HG03103 (cell line): ENCODE data around the gene KANK2.
"Not testable (repeated sequence)": the region's sequence is repeated elsewhere in the genome, so short reads cannot be mapped to it uniquely, and the experiment has no call there.

Experiments
- ATAC-seq: cut with Tn5 transposase; IDR thresholded peaks from one replicate; pipeline ENCODE4 v1.9.1; 2021; ENCODE audit warnings: low read depth; ENCODE audit not compliant: unreplicated experiment

KANK2 gene

DNA sequence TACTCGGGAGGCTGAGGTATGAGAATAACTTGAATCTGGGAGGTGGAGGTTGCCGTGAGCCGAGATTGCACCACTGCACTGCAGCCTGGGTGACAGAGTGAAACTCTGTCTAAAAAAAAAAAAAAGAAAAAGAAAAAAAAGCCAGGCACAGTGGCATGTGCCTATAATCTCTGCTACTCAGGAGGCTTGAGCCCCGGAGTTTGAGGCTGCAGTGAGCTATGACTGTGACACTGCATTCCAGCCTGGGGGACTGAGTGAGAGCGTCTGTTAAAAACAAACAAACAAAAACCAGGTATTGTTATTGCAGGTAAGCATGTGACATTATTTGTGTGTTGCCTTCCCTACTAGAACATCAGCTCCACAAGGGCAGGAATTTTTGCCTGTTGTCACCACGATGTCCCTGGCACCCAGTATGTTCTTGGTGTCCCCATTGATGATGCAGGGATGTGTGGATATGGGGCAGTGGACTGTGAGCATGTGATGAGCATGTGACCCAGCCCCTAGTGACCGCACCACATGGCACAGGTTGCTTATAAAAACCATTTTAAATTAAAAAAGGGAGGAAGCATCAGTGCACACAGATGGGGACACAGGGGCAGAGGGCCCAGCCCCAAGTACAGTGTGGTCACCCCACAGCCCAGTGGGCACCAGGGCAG is 1.6 kb upstream of the KANK2 start:
- no peak for ATAC-seq

DNA sequence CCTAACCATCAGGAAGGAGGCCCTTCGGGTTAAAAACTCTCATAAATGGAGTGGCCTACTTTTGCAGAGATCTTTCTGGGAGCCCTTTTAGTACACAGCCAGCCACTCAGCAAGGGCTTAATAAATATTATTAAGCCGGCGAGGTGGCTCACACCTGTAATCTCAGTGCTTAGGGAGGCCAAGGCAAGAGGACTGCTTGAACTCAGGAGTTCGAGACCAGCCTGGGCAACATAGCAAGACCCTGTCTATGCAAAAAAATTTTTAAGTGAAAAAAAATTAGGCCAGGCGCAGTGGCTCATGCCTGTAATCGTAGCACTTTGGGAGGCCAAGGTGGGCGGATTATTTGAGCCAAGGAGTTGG is 810 bp upstream of the KANK2 start:
- no peak for ATAC-seq

DNA sequence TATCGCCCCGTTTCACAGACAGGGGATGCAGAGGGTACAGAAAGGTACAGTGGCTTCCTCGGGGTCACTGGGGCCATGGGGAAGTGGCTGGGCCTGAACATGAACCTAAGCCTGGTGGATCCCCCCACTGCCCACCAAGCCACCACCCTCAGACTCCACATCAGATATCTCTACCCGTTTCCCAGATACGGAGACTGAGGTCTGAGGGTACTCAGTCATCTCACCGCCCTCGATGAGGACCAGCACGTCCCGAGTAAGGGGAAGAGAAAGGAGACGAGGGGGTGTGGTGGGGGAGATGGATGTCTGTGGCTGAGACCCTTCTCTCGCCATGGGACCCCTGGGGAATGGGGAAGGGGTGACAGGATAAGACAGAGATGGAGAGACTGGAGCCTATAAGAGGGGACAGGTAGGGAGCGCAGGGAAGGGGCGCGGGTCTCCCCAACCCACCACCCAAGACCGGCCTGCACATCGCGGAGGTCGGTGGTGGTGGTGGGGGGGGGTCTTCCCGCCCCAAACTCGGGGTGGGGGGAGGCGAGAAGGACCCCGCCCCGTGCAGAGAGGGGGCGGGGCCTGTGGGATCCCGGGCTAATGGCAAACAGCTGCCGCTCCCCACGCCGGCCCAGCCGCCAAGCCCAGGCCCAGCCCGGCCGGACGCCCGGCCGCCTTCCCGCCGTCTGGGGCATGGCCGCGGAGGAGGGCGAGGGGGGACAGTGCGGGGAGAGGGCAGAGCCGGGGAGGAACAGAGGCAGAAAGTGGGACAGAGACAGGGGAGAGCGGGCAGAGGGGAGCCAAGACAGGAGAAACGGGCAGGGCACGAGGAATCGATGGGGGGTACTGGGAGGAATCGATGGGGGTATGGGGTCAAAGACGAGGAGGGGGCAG is 698 bp downstream of the KANK2 start:
- ATAC-seq: no peak

DNA sequence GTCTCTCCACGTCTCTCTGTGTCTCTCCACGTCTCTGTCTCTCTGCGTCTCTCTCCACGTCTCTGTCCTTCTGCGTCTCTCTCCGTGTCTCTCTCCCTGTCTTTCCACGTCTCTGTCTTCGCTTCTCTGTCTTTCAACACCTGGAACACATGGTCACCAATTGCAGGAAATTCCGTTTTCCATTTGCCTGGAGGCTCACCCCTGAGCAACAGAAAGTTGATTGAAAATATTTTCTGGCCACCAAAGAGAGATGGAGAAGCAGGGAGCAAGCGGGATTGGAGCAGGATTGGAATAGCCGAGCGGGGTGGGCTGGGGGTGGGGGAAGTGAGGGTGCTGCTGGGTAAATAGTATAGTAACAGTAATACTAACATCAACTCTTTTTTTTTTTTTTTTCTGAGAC is 1.7 kb downstream of the KANK2 start:
- no peak for ATAC-seq

GRCh38 chr19:11194656-11195558 is 2.4 kb downstream of the KANK2 start:
- ATAC-seq: no peak

DNA sequence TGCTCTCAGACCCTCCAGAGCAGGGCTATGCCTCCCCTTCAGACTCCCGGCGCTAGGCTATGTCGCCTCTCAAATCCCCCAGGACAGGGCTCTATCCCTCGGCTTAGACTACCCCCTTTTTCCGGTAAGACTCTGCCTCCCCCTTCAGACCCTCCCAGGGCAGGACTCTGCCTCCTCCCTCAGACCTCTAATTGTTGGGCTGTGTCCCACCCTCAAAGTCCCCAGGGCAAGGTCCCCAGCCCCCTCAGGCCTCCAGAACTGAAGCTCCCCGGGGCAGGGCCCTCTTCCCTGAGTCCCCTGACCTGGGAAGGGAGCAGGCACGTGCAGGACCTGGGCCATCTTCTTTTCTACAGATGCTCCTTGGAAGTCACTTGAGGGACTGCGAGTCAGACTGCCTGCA is 3.2 kb downstream of the KANK2 start:
- no peak for ATAC-seq

GRCh38 chr19:11192957-11193939 is 4.1 kb downstream of the KANK2 start:
- no peak for ATAC-seq

GRCh38 chr19:11191934-11192333 is 5.4 kb downstream of the KANK2 start:
- ATAC-seq: no peak

- no peak for ATAC-seq
These were observed 6.0 kb downstream of the KANK2 start for GRCh38 chr19:11191273-11191755.

DNA sequence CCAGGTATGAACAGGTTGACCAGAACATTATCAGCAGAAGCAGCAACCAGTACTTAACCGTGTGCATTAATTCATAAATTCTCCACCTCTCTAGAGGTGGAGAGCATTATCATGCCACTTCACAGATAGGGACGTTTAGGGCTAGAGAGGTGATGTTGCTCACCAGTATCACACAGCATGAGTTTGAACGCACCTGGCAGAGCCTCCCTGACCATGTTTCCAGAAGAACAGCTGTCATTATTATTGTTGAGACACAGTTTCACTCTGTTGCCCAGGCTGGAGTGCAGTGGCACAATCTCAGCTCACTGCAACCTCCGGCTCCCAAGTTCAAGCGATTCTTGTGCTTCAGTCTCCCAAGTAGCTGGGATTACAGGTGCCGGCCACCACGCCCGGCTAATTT is 6.8 kb downstream of the KANK2 start:
- ATAC-seq: no peak

DNA sequence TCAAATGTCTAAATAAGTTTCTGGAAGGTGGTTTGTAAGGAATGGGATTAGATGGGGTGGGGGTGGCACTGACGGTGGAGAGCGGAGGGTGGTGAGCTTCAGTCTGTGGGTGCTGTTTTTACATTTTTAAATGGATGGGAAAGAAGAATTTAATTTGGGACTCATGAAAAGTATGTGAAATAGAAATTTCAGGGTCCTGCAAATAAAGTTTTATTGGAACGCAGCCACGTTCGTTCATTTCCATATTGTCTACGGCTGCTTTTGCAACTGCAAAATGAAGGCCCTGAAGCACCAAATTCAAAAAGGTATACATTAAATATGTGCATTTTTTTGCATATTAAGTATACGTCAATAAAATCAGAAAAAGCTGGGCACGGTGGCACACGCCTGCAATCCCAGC is 9.9 kb downstream of the KANK2 start:
- no peak for ATAC-seq

DNA sequence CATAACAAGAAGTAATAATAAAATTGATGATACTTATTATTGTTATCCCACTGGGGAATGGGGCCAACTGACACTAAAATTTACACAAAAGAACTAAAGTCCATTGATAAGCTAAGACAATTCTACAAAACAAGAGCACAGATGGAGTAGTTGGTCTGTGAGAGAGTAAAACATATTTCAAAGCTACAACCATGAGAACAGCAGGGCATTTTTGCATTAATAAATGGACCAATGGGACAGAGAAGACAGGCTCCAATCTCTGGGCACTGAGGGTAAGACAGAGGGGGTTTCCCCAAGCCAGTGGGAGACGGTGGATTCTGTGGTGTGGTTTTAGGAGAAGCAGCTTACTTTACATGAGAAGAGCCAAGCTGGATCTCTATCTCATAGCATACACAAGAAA is 14.4 kb downstream of the KANK2 start:
- no peak for ATAC-seq

DNA sequence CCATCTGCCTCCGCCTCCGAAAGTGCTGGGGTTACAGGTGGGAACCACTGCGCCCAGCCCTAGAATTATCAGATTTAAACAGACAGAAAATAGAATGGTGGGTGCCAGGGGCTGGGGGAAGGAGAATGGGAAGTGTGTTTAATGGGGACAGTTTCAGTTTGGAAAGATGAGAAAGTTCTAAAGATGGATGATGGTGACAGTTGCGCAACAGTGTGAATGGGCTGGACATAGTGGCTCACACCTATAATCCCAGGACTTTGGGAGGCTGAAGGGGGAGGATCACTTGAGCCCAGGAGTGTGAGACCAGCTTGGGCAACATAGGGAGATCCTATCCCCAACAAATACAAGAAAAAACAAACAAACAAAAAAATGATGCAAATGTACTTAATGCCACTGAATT is 15.9 kb downstream of the KANK2 start:
- no peak for ATAC-seq

GRCh38 chr19:11180975-11181374 is 16.4 kb downstream of the KANK2 start:
- not testable (repeated sequence) for ATAC-seq

DNA sequence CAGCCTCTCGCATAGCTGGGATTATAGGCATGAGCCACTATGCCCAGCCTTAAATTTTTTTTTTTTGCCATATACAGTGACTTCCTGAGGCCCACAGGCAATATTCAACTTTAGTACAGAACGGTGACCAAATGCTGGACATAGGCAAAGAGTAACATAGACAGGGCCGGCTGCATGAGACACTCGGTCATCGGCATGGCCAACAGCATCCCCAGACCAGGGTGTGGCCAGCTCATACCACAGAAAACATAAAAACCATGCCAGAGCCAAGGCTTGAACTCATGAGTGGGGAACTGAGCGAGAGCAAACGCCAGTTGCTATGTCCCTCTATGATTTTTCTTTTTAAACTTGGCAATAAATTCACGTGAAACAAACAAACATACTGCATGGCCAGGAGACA is 17.0 kb downstream of the KANK2 start:
- no peak for ATAC-seq

DNA sequence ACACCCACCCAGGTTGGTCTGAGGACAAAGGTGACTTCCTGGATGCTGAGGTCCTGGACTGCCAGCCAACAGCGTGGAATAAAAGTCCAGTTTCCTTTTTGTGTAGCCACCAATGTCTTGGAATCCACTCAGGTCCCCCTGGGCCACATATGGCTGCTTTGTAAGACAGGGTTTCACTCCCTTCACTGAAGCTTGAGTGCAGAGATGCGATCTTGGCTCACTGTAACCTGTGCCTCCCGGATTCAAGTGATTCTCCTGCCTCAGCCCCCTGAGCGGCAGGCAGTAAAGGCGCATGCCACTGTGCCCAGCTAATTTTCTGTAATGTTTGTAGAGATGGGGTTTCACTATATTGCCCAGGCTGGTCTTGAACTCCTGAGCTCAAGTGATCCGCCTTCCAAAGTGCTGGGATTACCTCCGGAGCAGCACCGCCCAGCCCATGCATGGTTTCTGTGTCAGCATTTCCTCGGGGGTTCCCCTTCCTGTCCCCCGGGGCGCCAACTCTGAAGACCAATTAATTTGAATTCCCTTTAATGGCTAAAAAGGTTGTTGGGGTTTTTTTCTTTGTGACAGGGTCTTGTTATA is 17.5 kb downstream of the KANK2 start:
- no peak for ATAC-seq

- ATAC-seq: not testable (repeated sequence)
These were observed 18.2 kb downstream of the KANK2 start for GRCh38 chr19:11179145-11179465.

- no peak for ATAC-seq
These were observed 19.8 kb downstream of the KANK2 start for GRCh38 chr19:11177592-11177991.

GRCh38 chr19:11176466-11177193 is 20.7 kb downstream of the KANK2 start:
- no peak for ATAC-seq
